CD4-positive, CD25-positive, alpha-beta regulatory T cell (primary cell): ENCODE data around the gene AXIN2. TPM values are rescaled to one million over a fixed set of nuclear protein-coding genes. Genes with fewer than 3 reads are reported as not detected.

Source experiments
- ATAC-seq, 2 donors: fragments of 150-1000 bp; cut with Tn5 transposase; one replicate each; pipeline ENCODE4 v1.10.0; 2021; ENCODE audit warnings: low read depth in 2 of 2, moderate number of reproducible peaks in 2 of 2, moderate library complexity in 1 of 2
- DNase-seq, 3 donors: peaks; one replicate each; pipeline versions ENCODE4 v3.0.0 to v3.0.0-alpha.2; 2012 to 2022; ENCODE audit warnings: mixed read lengths in 1 of 3
- H3K27ac ChIP-seq: one replicate; pipeline ENCODE4 v1.7.0; 2013; ENCODE audit warnings: mild to moderate bottlenecking, low read length; ENCODE audit not compliant: insufficient read depth, poor library complexity, severe bottlenecking
- H3K27me3 ChIP-seq: one replicate; pipeline ENCODE4 v1.7.0; 2013; ENCODE audit warnings: low read length; ENCODE audit not compliant: control insufficient read depth, insufficient read depth
- H3K36me3 ChIP-seq: one replicate; pipeline ENCODE4 v1.7.0; 2013; ENCODE audit warnings: mild to moderate bottlenecking, low read length, moderate library complexity; ENCODE audit not compliant: control insufficient read depth, insufficient read depth
- H3K4me1 ChIP-seq: 2 replicates; pipeline ENCODE4 v1.7.0; 2013; ENCODE audit warnings: mild to moderate bottlenecking, low read length; ENCODE audit not compliant: insufficient read depth, control insufficient read depth, poor library complexity, severe bottlenecking
- H3K4me3 ChIP-seq: one replicate; pipeline ENCODE4 v1.7.0; 2013; ENCODE audit warnings: low read depth, mild to moderate bottlenecking, low read length, moderate library complexity
- H3K9me3 ChIP-seq, 2 experiments: 1 replicate in 1 of 2; 2 replicates in 1 of 2; pipeline ENCODE4 v1.7.0; 2013; ENCODE audit warnings: low read length in 2 of 2, mild to moderate bottlenecking in 1 of 2, moderate library complexity in 1 of 2; ENCODE audit not compliant: control insufficient read depth in 2 of 2
- H3K27ac Mint-ChIP-seq, 3 donors: one replicate each; pipeline ENCODE4 v1.8.0; 2020 to 2022; ENCODE audit warnings: mild to moderate bottlenecking in 3 of 3, mixed read lengths in 3 of 3, moderate library complexity in 2 of 3
- H3K27me3 Mint-ChIP-seq: one replicate; pipeline ENCODE4 v1.8.0; 2022; ENCODE audit warnings: mild to moderate bottlenecking, mixed read lengths
- H3K36me3 Mint-ChIP-seq: one replicate; pipeline ENCODE4 v1.8.0; 2020; ENCODE audit warnings: mixed read lengths
- H3K4me1 Mint-ChIP-seq, 4 donors: one replicate each; pipeline ENCODE4 v1.8.0; 2020 to 2022; ENCODE audit warnings: mixed read lengths in 4 of 4, mild to moderate bottlenecking in 1 of 4
- H3K4me3 Mint-ChIP-seq, 4 donors: one replicate each; pipeline ENCODE4 v1.8.0; 2020 to 2022; ENCODE audit warnings: mild to moderate bottlenecking in 4 of 4, mixed read lengths in 4 of 4, moderate library complexity in 3 of 4
- H3K9me3 Mint-ChIP-seq, 7 donors: one replicate each; pipeline ENCODE4 v1.8.0; 2020 to 2022; ENCODE audit warnings: mixed read lengths in 7 of 7, mild to moderate bottlenecking in 3 of 7, moderate library complexity in 2 of 7
- polyA plus RNA-seq, 4 donors: library from polyadenylated mRNA; unstranded; fragments of 300-500 nt; fragmentation: Illumina TruSeq; gene quantifications; one replicate each; pipeline ENCODE4 v1.2.3, GENCODE V29; 2021
- total RNA-seq: library from RNA; stranded (reverse); gene quantifications from one replicate; pipeline ENCODE4 v1.2.3, GENCODE V29; 2022

Gene AXIN2, protein sequence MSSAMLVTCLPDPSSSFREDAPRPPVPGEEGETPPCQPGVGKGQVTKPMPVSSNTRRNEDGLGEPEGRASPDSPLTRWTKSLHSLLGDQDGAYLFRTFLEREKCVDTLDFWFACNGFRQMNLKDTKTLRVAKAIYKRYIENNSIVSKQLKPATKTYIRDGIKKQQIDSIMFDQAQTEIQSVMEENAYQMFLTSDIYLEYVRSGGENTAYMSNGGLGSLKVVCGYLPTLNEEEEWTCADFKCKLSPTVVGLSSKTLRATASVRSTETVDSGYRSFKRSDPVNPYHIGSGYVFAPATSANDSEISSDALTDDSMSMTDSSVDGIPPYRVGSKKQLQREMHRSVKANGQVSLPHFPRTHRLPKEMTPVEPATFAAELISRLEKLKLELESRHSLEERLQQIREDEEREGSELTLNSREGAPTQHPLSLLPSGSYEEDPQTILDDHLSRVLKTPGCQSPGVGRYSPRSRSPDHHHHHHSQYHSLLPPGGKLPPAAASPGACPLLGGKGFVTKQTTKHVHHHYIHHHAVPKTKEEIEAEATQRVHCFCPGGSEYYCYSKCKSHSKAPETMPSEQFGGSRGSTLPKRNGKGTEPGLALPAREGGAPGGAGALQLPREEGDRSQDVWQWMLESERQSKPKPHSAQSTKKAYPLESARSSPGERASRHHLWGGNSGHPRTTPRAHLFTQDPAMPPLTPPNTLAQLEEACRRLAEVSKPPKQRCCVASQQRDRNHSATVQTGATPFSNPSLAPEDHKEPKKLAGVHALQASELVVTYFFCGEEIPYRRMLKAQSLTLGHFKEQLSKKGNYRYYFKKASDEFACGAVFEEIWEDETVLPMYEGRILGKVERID
- total RNA-seq (17.9 TPM), polyA plus RNA-seq (1 to 10 TPM in 3 of 4 donors, under 1 TPM in 1; 0.80 to 3.9 (median 1.7) TPM)

DNA sequence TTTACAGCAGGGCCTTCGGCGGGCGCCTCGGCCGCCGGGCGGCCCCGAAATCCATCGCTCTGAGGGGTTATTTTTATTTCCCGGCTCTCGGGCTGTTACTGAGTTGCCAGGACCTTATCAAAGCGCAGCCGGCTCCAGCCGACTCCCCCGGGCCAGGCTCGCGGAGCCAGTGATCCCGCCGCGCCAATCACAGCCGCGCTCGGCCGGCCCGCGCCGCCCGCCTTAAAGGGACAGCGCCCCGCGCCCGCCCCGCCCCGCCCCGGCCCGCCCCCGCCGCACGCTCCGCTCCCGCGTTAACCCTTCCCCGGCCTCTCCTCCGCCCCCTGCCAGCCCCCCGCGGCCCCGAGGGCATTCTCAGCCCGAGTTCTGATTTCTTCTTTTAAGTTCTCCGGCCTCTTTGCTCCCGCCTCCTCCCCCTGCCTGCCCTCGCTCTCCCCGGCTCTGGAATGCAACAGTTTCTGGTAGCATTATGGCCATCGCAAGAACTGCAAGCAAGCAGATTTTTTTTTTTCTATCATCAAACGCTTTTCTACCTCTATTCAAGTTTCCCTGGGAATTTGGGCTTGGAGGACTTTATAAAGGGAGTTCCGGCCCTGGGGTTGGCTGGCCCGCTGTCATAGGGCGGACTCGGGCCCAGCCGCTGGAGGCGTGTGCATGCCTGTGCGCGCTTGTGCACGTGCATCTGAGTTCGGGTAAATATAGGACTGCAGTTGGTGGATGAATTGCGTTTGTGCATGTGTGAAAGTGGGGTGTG is at the start of gene AXIN2:
AXIN2 (minus strand) TSS at position 197 of the 754 bp plus-strand sequence. CDS start 3,028 bp downstream, outside the sequence.
- Histone ChIP-seq H3K36me3 (no peaks in the 10 kb centered on the region), H3K27me3 (peaks cover 4% of the 10 kb centered on the region), H3K4me3 (peak within 1 kb of the TSS; percentile 64), H3K9me3 (no peaks in the 10 kb centered on the region), H3K27ac (peak within 1 kb of the TSS; percentile 77), H3K4me1 (peaks cover 45% of the 10 kb centered on the region)
- Mint-ChIP-seq H3K4me1 (peaks cover 0 to 35% (median 19%) of the 10 kb centered on the region in 4 donors), H3K4me3 (peak within 1 kb of the TSS; percentile 88 to 94 (median 90)), H3K27me3 (peaks cover 23% of the 10 kb centered on the region), H3K9me3 (peaks cover 0 to 1% (median 0%) of the 10 kb centered on the region in 7 donors), H3K36me3 (no peaks in the 10 kb centered on the region), H3K27ac (peak within 1 kb of the TSS in 2 of 3 donors; percentile 90 to 96)
- peak; percentile 91 to 93 for ATAC-seq
- DNase-seq: peak; percentile 77 to 91 (median 86)

DNA sequence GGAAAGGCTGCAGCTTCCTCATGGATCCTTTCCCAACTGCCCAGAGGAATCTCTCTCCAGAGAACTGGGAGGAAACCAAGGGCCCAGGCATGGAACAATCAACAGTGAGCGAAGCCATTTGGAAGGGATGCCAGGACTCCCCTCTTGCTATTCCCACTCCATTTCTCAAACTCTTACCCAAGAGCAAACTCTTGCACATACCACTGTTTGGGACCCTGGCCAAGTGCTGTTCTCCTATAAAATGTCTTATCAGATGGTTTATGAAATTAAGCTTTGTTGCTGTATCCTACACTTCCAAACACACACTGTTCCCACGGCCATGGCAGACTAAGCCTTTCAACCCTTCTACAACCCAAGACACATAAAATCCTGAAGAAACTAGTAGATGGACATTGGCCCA is 48.3 kb upstream of the AXIN2 start:
- Histone ChIP-seq H3K9me3 (no peaks in the 10 kb centered on the region), H3K27me3 (no peaks in the 10 kb centered on the region), H3K4me1 (no peaks in the 10 kb centered on the region), H3K36me3 (no peaks in the 10 kb centered on the region), H3K4me3 (no peak overlapping the region), H3K27ac (no peak overlapping the region)
- Mint-ChIP-seq H3K4me3 (no peak overlapping the region), H3K4me1 (no peaks in the 10 kb centered on the region), H3K36me3 (no peaks in the 10 kb centered on the region), H3K27ac (no peak overlapping the region), H3K9me3 (peaks cover 0 to 1% (median 0%) of the 10 kb centered on the region in 7 donors), H3K27me3 (peaks cover 4% of the 10 kb centered on the region)
- ATAC-seq: no peak
- no peak for DNase-seq

DNA sequence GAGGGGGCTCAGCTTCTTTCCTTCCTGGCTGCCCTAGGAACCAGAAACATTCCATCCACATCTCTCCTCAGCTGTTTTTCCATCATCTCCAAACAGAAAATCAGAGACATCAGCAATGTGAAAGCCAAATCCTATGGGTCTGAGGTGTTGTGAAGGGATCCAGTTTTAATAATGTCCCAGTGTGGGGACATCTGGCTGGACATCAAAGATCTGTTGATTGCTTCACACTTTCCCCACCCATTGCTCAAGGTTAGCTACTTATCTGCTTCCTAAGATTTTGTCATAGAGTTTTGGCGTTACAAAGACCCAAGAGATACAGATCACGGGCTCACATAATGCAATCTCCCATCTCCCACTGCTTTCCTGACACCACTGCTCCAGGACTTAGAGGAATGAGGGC is 47.8 kb upstream of the AXIN2 start:
- no peak overlapping the region for H3K27ac Mint-ChIP-seq
- H3K4me1 Mint-ChIP-seq: no peaks in the 10 kb centered on the region
- ATAC-seq (no peak), DNase-seq (no peak)
- no peaks in the 10 kb centered on the region for H3K9me3 ChIP-seq
- H3K4me1 ChIP-seq: no peaks in the 10 kb centered on the region
- no peak overlapping the region for H3K4me3 Mint-ChIP-seq
- no peaks in the 10 kb centered on the region for H3K36me3 ChIP-seq
- no peak overlapping the region for H3K4me3 ChIP-seq
- H3K27me3 ChIP-seq: no peaks in the 10 kb centered on the region
- H3K9me3 Mint-ChIP-seq: peaks cover 0 to 1% (median 0%) of the 10 kb centered on the region in 7 donors
- no peaks in the 10 kb centered on the region for H3K36me3 Mint-ChIP-seq
- peaks cover 4% of the 10 kb centered on the region for H3K27me3 Mint-ChIP-seq
- H3K27ac ChIP-seq: no peak overlapping the region

DNA sequence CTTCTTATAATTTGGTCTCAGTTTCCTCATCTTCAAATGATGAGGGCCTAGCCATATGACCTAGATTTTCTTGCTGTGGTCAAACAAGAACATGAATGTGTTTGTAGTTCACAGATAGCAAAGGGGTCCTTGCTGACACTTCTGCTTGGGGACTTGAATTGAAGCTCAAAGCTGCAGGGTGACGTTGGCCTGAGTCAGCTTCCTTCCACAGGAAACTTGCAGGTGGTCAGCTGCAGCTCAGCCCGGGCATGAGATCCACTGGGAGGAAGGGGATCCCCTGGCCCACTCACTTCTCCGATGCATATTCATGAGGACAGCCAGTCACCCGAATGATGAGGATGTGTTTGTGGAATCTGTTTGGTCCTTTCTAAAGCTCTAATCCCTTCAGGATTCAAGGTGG is 42.6 kb upstream of the AXIN2 start:
- Histone ChIP-seq H3K27me3 (no peaks in the 10 kb centered on the region), H3K36me3 (no peaks in the 10 kb centered on the region), H3K27ac (no peak overlapping the region), H3K9me3 (no peaks in the 10 kb centered on the region), H3K4me3 (no peak overlapping the region), H3K4me1 (no peaks in the 10 kb centered on the region)
- Mint-ChIP-seq H3K9me3 (no peaks in the 10 kb centered on the region), H3K4me1 (peaks cover 0 to 11% (median 1%) of the 10 kb centered on the region in 4 donors), H3K4me3 (no peak overlapping the region), H3K36me3 (no peaks in the 10 kb centered on the region), H3K27me3 (peaks cover 4% of the 10 kb centered on the region), H3K27ac (no peak overlapping the region)
- no peak for DNase-seq
- no peak for ATAC-seq

DNA sequence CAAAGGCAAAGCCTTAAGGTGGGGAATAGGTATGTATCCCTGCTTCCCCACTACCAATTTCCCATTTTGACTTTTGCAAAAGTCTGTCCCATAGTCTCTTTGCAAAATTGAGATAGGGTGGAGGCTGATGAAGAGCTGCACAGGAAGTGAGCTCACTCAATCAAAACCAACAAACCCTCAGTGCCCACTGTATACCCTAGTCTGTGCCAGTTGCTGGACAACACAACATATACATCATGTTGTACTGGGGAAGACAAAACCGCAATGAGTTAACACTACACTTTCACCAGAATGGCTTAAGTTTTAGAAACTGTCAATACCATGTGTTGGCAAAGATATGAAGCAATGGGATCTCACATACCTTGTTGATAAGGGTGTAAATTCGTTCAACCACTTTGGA is 40.4 kb upstream of the AXIN2 start:
- Mint-ChIP-seq H3K27ac (no peak overlapping the region), H3K36me3 (no peaks in the 10 kb centered on the region), H3K4me3 (no peak overlapping the region), H3K27me3 (peaks cover 4% of the 10 kb centered on the region), H3K9me3 (no peaks in the 10 kb centered on the region), H3K4me1 (peaks cover 0 to 11% (median 1%) of the 10 kb centered on the region in 4 donors)
- no peaks in the 10 kb centered on the region for H3K27me3 ChIP-seq
- DNase-seq: no peak
- H3K9me3 ChIP-seq: no peaks in the 10 kb centered on the region
- no peaks in the 10 kb centered on the region for H3K36me3 ChIP-seq
- no peaks in the 10 kb centered on the region for H3K4me1 ChIP-seq
- no peak overlapping the region for H3K4me3 ChIP-seq
- ATAC-seq: no peak
- no peak overlapping the region for H3K27ac ChIP-seq

DNA sequence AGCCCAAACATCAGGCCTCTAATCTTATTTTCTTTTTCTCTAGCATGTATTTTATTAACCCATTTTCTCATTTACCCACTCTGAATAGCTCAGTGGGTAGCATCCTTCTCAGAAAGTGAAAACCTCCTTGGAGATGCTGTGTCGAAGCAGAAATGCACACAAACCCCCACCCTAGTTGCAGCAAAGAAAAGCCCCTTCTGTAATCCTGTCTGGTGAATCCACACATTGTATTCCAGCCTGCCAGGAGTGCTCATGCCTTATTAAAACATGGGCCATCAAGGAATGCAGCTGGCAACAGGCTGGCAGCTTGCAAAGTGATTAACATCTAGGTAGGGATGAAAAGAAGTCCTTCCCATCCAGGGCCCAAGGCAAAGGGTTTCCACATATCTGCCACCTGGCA is 39.7 kb upstream of the AXIN2 start:
- Histone ChIP-seq H3K4me1 (no peaks in the 10 kb centered on the region), H3K27me3 (no peaks in the 10 kb centered on the region), H3K9me3 (no peaks in the 10 kb centered on the region), H3K36me3 (no peaks in the 10 kb centered on the region), H3K4me3 (no peak overlapping the region), H3K27ac (no peak overlapping the region)
- ATAC-seq (no peak), DNase-seq (no peak)
- Mint-ChIP-seq H3K27me3 (peaks cover 4% of the 10 kb centered on the region), H3K36me3 (no peaks in the 10 kb centered on the region), H3K4me1 (peaks cover 0 to 11% (median 1%) of the 10 kb centered on the region in 4 donors), H3K9me3 (no peaks in the 10 kb centered on the region), H3K27ac (no peak overlapping the region), H3K4me3 (no peak overlapping the region)

DNA sequence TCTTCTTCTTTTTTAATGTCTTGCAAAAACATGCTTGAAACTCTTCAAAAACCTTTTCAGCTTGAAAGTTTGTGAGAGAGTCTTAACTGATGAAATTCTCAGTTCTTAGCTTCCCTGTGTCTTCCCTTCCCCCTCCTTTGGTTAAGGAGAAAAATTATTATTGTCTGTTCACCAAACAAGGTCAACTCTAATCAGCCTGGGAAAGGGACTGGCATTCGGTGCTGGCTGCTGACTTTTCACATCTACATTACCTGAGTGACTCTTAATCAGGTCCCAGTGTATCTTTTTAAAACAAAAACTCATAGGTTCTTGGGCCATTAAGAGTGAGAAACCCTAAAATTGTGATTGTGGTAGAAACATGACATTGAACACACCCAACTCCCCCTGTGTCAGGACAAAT is 39.1 kb upstream of the AXIN2 start:
- DNase-seq: no peak

More for the DNA sequence above, 39.1 kb upstream of the AXIN2 start:
- H3K4me3 ChIP-seq: no peak overlapping the region
- Mint-ChIP-seq H3K9me3 (no peaks in the 10 kb centered on the region), H3K27ac (no peak overlapping the region), H3K36me3 (no peaks in the 10 kb centered on the region), H3K4me3 (no peak overlapping the region), H3K27me3 (peaks cover 4% of the 10 kb centered on the region), H3K4me1 (peaks cover 0 to 11% (median 1%) of the 10 kb centered on the region in 4 donors)
- H3K27ac ChIP-seq: no peak overlapping the region
- no peaks in the 10 kb centered on the region for H3K4me1 ChIP-seq
- H3K36me3 ChIP-seq: no peaks in the 10 kb centered on the region
- no peaks in the 10 kb centered on the region for H3K9me3 ChIP-seq
- ATAC-seq: no peak
- no peaks in the 10 kb centered on the region for H3K27me3 ChIP-seq
